CD14-positive monocyte (primary cell): Measurements from ENCODE around the gene MUC6. TPM values are rescaled to one million over a fixed set of nuclear protein-coding genes. Genes with fewer than 3 reads are reported as not detected.

Experiments used
- DNase-seq, 3 donors: peaks; one replicate each; pipeline ENCODE4 v3.0.0-alpha.2; 2011 to 2022
- H2AFZ ChIP-seq: 2 replicates; pipeline ENCODE4 v1.6.0; 2012; ENCODE audit warnings: mild to moderate bottlenecking, low read depth, low read length, inconsistent platforms; ENCODE audit not compliant: insufficient read depth, poor library complexity, severe bottlenecking
- H3K27ac ChIP-seq, 2 donors: 1 replicate in 1 of 2; 2 replicates in 1 of 2; pipeline ENCODE4 v1.5.1; 2012 to 2013; ENCODE audit warnings: low read length in 2 of 2, control low read depth in 1 of 2, inconsistent platforms in 1 of 2, low read depth in 1 of 2, mild to moderate bottlenecking in 1 of 2
- H3K27me3 ChIP-seq, 2 donors: one replicate each; pipeline versions ENCODE4 v1.6.0 to v1.6.1; 2011 to 2013; ENCODE audit warnings: low read length in 2 of 2; ENCODE audit not compliant: control insufficient read depth in 2 of 2, insufficient read depth in 2 of 2
- H3K36me3 ChIP-seq, 2 donors: replicated peaks in 1 of 2; 1 replicate in 1 of 2; 2 replicates in 1 of 2; pipeline versions ENCODE4 v1.5.1 to v1.6.1; 2012 to 2013; ENCODE audit warnings: low read length in 2 of 2, control low read depth in 1 of 2, inconsistent platforms in 1 of 2, mild to moderate bottlenecking in 1 of 2; ENCODE audit not compliant: insufficient read depth in 2 of 2, control insufficient read depth in 1 of 2
- H3K4me1 ChIP-seq, 2 donors: 1 replicate in 1 of 2; 2 replicates in 1 of 2; pipeline versions ENCODE4 v1.5.1 to v1.6.1; 2012 to 2013; ENCODE audit warnings: low read length in 2 of 2, control low read depth in 1 of 2, inconsistent platforms in 1 of 2, mild to moderate bottlenecking in 1 of 2, moderate library complexity in 1 of 2; ENCODE audit not compliant: insufficient read depth in 2 of 2, control insufficient read depth in 1 of 2
- H3K4me2 ChIP-seq: replicated peaks from 2 replicates; pipeline ENCODE3; 2012; ENCODE audit warnings: low read length, moderate library complexity, mild to moderate bottlenecking; ENCODE audit not compliant: poor library complexity, severe bottlenecking; ENCODE audit errors: extremely low read depth
- H3K4me3 ChIP-seq, 3 experiments: fragments of 200-600 bp in 1 of 3; sonication (generic) in 1 of 3; replicated peaks in 1 of 3; 1 replicate in 2 of 3; 2 replicates in 1 of 3; pipeline ENCODE4 v1.5.1; 2011 to 2013; ENCODE audit warnings: low read length in 3 of 3, mild to moderate bottlenecking in 3 of 3, control low read depth in 2 of 3, low read depth in 2 of 3, inconsistent platforms in 1 of 3, moderate library complexity in 1 of 3
- H3K79me2 ChIP-seq: 2 replicates; pipeline ENCODE4 v1.6.0; 2012; ENCODE audit warnings: mild to moderate bottlenecking, control low read depth, inconsistent platforms, low read length, moderate library complexity; ENCODE audit not compliant: insufficient read depth
- H3K9ac ChIP-seq: 2 replicates; pipeline ENCODE4 v1.6.0; 2017; ENCODE audit warnings: low read length, mild to moderate bottlenecking; ENCODE audit not compliant: insufficient read depth, poor library complexity, severe bottlenecking
- H3K9me3 ChIP-seq, 2 donors: replicated peaks in 1 of 2; 1 replicate in 1 of 2; 2 replicates in 1 of 2; pipeline versions ENCODE4 v1.5.1 to v1.6.1; 2012 to 2013; ENCODE audit warnings: low read length in 2 of 2, control low read depth in 1 of 2; ENCODE audit not compliant: control insufficient read depth in 1 of 2, insufficient read depth in 1 of 2
- H4K20me1 ChIP-seq: 2 replicates; pipeline ENCODE4 v1.6.0; 2012; ENCODE audit warnings: mild to moderate bottlenecking, low read length, control low read depth, moderate library complexity; ENCODE audit not compliant: insufficient read depth
- H3K27ac Mint-ChIP-seq, 7 donors: one replicate each; pipeline ENCODE4 v1.8.0; 2020; ENCODE audit warnings: mild to moderate bottlenecking in 7 of 7, mixed read lengths in 7 of 7, moderate library complexity in 6 of 7, inconsistent platforms in 2 of 7
- H3K27me3 Mint-ChIP-seq, 3 donors: one replicate each; pipeline ENCODE4 v1.8.0; 2021 to 2022; ENCODE audit warnings: low read depth in 3 of 3, mild to moderate bottlenecking in 3 of 3, mixed read lengths in 3 of 3, moderate library complexity in 3 of 3, inconsistent platforms in 1 of 3
- H3K36me3 Mint-ChIP-seq, 2 donors: one replicate each; pipeline ENCODE4 v1.8.0; 2020; ENCODE audit warnings: mixed read lengths in 2 of 2, inconsistent platforms in 1 of 2, mild to moderate bottlenecking in 1 of 2
- H3K4me1 Mint-ChIP-seq: one replicate; pipeline ENCODE4 v1.8.0; 2020; ENCODE audit warnings: mild to moderate bottlenecking, mixed read lengths
- H3K4me3 Mint-ChIP-seq, 2 donors: one replicate each; pipeline ENCODE4 v1.8.0; 2020; ENCODE audit warnings: mild to moderate bottlenecking in 2 of 2, mixed read lengths in 2 of 2, moderate library complexity in 1 of 2
- H3K9me3 Mint-ChIP-seq, 7 donors: one replicate each; pipeline ENCODE4 v1.8.0; 2020 to 2022; ENCODE audit warnings: mixed read lengths in 7 of 7, mild to moderate bottlenecking in 6 of 7, moderate library complexity in 6 of 7, inconsistent platforms in 2 of 7
- CTCF ChIP-seq: fragments of 200-600 bp; IDR thresholded peaks from one replicate; pipeline ENCODE4 v1.8.0; 2022; ENCODE audit warnings: antibody characterized with exemption, mild to moderate bottlenecking
- WGBS: methylation state at CpG from one replicate; pipeline ENCODE4 v1.1.5; 2013; ENCODE audit warnings: missing lambda C conversion rate; ENCODE audit not compliant: insufficient coverage; 5-methylcytosine and 5-hydroxymethylcytosine counted together
- intact Hi-C, 2 donors: fragments of 100-400 bp; cut with micrococcal nuclease; formaldehyde crosslinking; loops; one replicate each; pipeline versions ENCODE4 v1.15.0 to v1.15.1; 2023
- polyA plus RNA-seq, 3 donors: library from polyadenylated mRNA; depleted of rRNA in 1 of 3; unstranded in 2 of 3; stranded (reverse) in 1 of 3; fragments of 300-500 nt in 2 of 3; fragments of >200 nt in 1 of 3; fragmentation: Illumina TruSeq in 2 of 3; gene quantifications; 1 replicate in 2 of 3; 2 replicates in 1 of 3; pipeline ENCODE4 v1.2.3, GENCODE V29; 2012 to 2021

MUC6 gene
- polyA plus RNA-seq, 3 donors: not detected

DNA sequence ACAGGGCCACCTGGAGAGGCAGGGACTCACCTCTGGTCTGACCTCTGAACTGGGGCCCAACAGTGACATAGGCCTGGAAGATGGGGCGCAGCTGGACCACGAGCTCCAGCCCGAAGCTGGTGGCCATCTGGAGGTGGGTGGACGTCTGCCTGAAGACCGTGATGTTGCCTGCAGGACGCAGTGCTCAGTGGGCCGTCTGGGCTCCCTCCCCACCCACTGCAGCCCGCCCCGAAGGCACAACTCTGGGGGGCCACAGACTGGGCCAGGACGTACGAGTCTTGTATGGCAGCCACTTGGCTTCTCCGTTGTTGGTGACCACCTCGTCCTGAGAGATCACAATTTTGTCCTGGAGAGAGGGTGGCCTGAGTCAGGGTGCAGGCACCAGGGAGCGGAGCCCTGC lies 7.9 kb downstream of the MUC6 start:
- DNase-seq: no peak
- TF ChIP-seq CTCF: no peak
- 90% methylated on average over 12 of the region's 14 CpGs for WGBS
- no peaks in the 10 kb centered on the region for H3K4me1 ChIP-seq
- no peak overlapping the region for H3K4me3 ChIP-seq
- intact Hi-C loops: no loop called here
- no peaks in the 10 kb centered on the region for H3K79me2 ChIP-seq
- H3K9ac ChIP-seq: no peak overlapping the region
- H3K27me3 ChIP-seq: no peaks in the 10 kb centered on the region
- Mint-ChIP-seq H3K9me3 (peaks cover 0 to 6% (median 2%) of the 10 kb centered on the region in 7 donors), H3K27ac (no peak overlapping the region), H3K4me3 (no peak overlapping the region), H3K27me3 (peaks cover 0 to 3% (median 0%) of the 10 kb centered on the region in 3 donors), H3K36me3 (no peaks in the 10 kb centered on the region), H3K4me1 (no peaks in the 10 kb centered on the region)
- H3K4me2 ChIP-seq: no peak overlapping the region
- H3K36me3 ChIP-seq: no peaks in the 10 kb centered on the region
- no peaks in the 10 kb centered on the region for H4K20me1 ChIP-seq
- no peak overlapping the region for H3K27ac ChIP-seq
- no peaks in the 10 kb centered on the region for H3K9me3 ChIP-seq
- no peak overlapping the region for H2AFZ ChIP-seq

- no peak overlapping the region for H3K9ac ChIP-seq
- no peak overlapping the region for H2AFZ ChIP-seq
- H3K27ac ChIP-seq: no peak overlapping the region
- H3K4me2 ChIP-seq: no peak overlapping the region
- H3K27me3 ChIP-seq: no peaks in the 10 kb centered on the region
- H3K27ac Mint-ChIP-seq: no peak overlapping the region
- no peaks in the 10 kb centered on the region for H3K4me1 ChIP-seq
- H3K27me3 Mint-ChIP-seq: peaks cover 0 to 3% (median 0%) of the 10 kb centered on the region in 3 donors
- no peak for TF ChIP-seq CTCF
- H3K79me2 ChIP-seq: no peaks in the 10 kb centered on the region
- no peaks in the 10 kb centered on the region for H3K9me3 ChIP-seq
- WGBS: 91% methylated on average over 17 of the region's 17 CpGs
- H3K4me3 Mint-ChIP-seq: no peak overlapping the region
- no peaks in the 10 kb centered on the region for H4K20me1 ChIP-seq
- H3K36me3 ChIP-seq: no peaks in the 10 kb centered on the region
- H3K4me1 Mint-ChIP-seq: no peaks in the 10 kb centered on the region
- no peaks in the 10 kb centered on the region for H3K36me3 Mint-ChIP-seq
- no peak for DNase-seq
- H3K9me3 Mint-ChIP-seq: peaks cover 0 to 6% (median 2%) of the 10 kb centered on the region in 7 donors
- H3K4me3 ChIP-seq: no peak overlapping the region
- intact Hi-C loops: no loop called here
Measured at GRCh38 chr11:1028291-1028540, 8.3 kb downstream of the MUC6 start.
